Liver (tissue), 9 donors: ENCODE measurements around the gene WWC2. TPM values are rescaled to one million over a fixed set of nuclear protein-coding genes. Genes with fewer than 3 reads are reported as not detected.

Source experiments
- DNase-seq: peaks from one replicate; pipeline ENCODE4 v3.0.0-alpha.2; 2017; ENCODE audit warnings: low spot score
- H3K27ac ChIP-seq, 2 donors: one replicate each; pipeline ENCODE4 v1.7.0; 2013; ENCODE audit warnings: inconsistent platforms in 2 of 2, low read length in 2 of 2, control low read depth in 1 of 2, low read depth in 1 of 2, mild to moderate bottlenecking in 1 of 2
- H3K27me3 ChIP-seq, 4 donors: one replicate each; pipeline versions ENCODE4 v1.6.1 to v1.7.0; 2013; ENCODE audit warnings: low read length in 3 of 4, inconsistent platforms in 1 of 4, mild to moderate bottlenecking in 1 of 4, moderate library complexity in 1 of 4; ENCODE audit not compliant: control insufficient read depth in 4 of 4, insufficient read depth in 4 of 4
- H3K36me3 ChIP-seq, 4 donors: one replicate each; pipeline versions ENCODE4 v1.6.1 to v1.7.0; 2013; ENCODE audit warnings: low read length in 3 of 4, mild to moderate bottlenecking in 3 of 4, low read depth in 1 of 4, moderate library complexity in 1 of 4; ENCODE audit not compliant: control insufficient read depth in 4 of 4, insufficient read depth in 3 of 4
- H3K4me1 ChIP-seq, 4 donors: one replicate each; pipeline versions ENCODE4 v1.6.1 to v1.7.0; 2013; ENCODE audit warnings: low read length in 3 of 4, mild to moderate bottlenecking in 3 of 4, moderate library complexity in 1 of 4; ENCODE audit not compliant: control insufficient read depth in 4 of 4, insufficient read depth in 4 of 4
- H3K4me3 ChIP-seq, 3 donors: one replicate each; pipeline versions ENCODE4 v1.6.1 to v1.7.0; 2013; ENCODE audit warnings: low read length in 3 of 3, control low read depth in 1 of 3, low read depth in 1 of 3, mild to moderate bottlenecking in 1 of 3
- H3K9ac ChIP-seq, 2 donors: one replicate each; pipeline ENCODE4 v1.7.0; 2013; ENCODE audit warnings: low read length in 2 of 2, mild to moderate bottlenecking in 2 of 2, moderate library complexity in 2 of 2, control low read depth in 1 of 2, low read depth in 1 of 2
- H3K9me3 ChIP-seq, 4 donors: one replicate each; pipeline versions ENCODE4 v1.6.1 to v1.7.0; 2013; ENCODE audit warnings: low read length in 3 of 4; ENCODE audit not compliant: control insufficient read depth in 4 of 4
- CTCF ChIP-seq: fragments of 150-350 bp; IDR thresholded peaks from 2 replicates; pipeline ENCODE4 v1.5.1; 2017; ENCODE audit warnings: improper control_type of control experiment, low read depth, low read length; ENCODE audit not compliant: missing input control
- EGR1 ChIP-seq, 2 donors: IDR thresholded peaks; 2 replicates each; pipeline ENCODE4 v1.6.1; 2016 to 2018; ENCODE audit warnings: antibody characterized with exemption in 2 of 2, low read depth in 2 of 2
- FOXA2 ChIP-seq: IDR thresholded peaks from 2 replicates; pipeline ENCODE4 v1.6.1; 2016; ENCODE audit warnings: antibody characterized with exemption
- GABPA ChIP-seq, 2 donors: IDR thresholded peaks in 1 of 2; conservative IDR thresholded peaks in 1 of 2; 2 replicates each; pipeline ENCODE4 v1.6.1; 2016; ENCODE audit warnings: antibody characterized with exemption in 2 of 2, mild to moderate bottlenecking in 1 of 2, moderate library complexity in 1 of 2
- HNF4A ChIP-seq, 2 donors: conservative IDR thresholded peaks; 2 replicates each; pipeline ENCODE4 v1.6.1; 2016; ENCODE audit warnings: antibody characterized with exemption in 2 of 2, mild to moderate bottlenecking in 2 of 2
- HNF4G ChIP-seq: IDR thresholded peaks from 2 replicates; pipeline ENCODE4 v1.6.1; 2016; ENCODE audit warnings: antibody characterized with exemption
- JUND ChIP-seq, 2 donors: IDR thresholded peaks; 2 replicates each; pipeline ENCODE4 v1.6.1; 2016; ENCODE audit warnings: antibody characterized with exemption in 2 of 2
- NR2F2 ChIP-seq: IDR thresholded peaks from 2 replicates; pipeline ENCODE4 v1.6.1; 2016; ENCODE audit warnings: antibody characterized with exemption
- RXRA ChIP-seq, 2 donors: IDR thresholded peaks; 2 replicates each; pipeline ENCODE4 v1.6.1; 2017 to 2018; ENCODE audit warnings: antibody characterized with exemption in 2 of 2, mild to moderate bottlenecking in 1 of 2
- SP1 ChIP-seq: IDR thresholded peaks from 2 replicates; pipeline ENCODE4 v1.6.1; 2018; ENCODE audit warnings: antibody characterized with exemption, mild to moderate bottlenecking
- TAF1 ChIP-seq: conservative IDR thresholded peaks from 2 replicates; pipeline ENCODE4 v1.6.1; 2016; ENCODE audit warnings: antibody characterized with exemption, mild to moderate bottlenecking
- YY1 ChIP-seq: IDR thresholded peaks from 2 replicates; pipeline ENCODE4 v1.6.1; 2016; ENCODE audit warnings: antibody characterized with exemption, mild to moderate bottlenecking
- ZBTB33 ChIP-seq: IDR thresholded peaks from 2 replicates; pipeline ENCODE4 v1.6.1; 2016; ENCODE audit warnings: antibody characterized with exemption
- WGBS: extraction: QIAGEN DNeasy Blood & Tissue Kit; methylation state at CpG from one replicate; pipeline ENCODE4 v1.1.7; 2013; 5-methylcytosine and 5-hydroxymethylcytosine counted together
- polyA plus RNA-seq, 2 donors: library from polyadenylated mRNA; stranded (reverse) in 1 of 2; unstranded in 1 of 2; fragments of 200-250 nt in 1 of 2; fragments of >200 nt in 1 of 2; fragmentation: Nextera tagmentation in 1 of 2; extraction: Ambion mirVana in 1 of 2; gene quantifications; one replicate each; pipeline versions ENCODE4 v1.2.1 to v1.2.3, GENCODE V29; 2013 to 2015
- total RNA-seq, 2 donors: library from RNA; depleted of rRNA; stranded (reverse); fragments of >200 nt; gene quantifications; one replicate each; pipeline ENCODE4 v1.2.3, GENCODE V29; 2014
- TF ChIP-seq, protein P1 (sequence below): IDR thresholded peaks from 2 replicates; pipeline ENCODE4 v1.6.1; 2016; ENCODE audit warnings: antibody characterized with exemption, mild to moderate bottlenecking
- donor health status: healthy.
- donor health status: healthy.
- donor health status: healthy.
- donor health status: healthy.
- donor health status: healthy.

The WWC2 gene
- total and polyA plus RNA-seq, 4 donors = 8.6 to 60.1 (median 13.3) TPM

DNA sequence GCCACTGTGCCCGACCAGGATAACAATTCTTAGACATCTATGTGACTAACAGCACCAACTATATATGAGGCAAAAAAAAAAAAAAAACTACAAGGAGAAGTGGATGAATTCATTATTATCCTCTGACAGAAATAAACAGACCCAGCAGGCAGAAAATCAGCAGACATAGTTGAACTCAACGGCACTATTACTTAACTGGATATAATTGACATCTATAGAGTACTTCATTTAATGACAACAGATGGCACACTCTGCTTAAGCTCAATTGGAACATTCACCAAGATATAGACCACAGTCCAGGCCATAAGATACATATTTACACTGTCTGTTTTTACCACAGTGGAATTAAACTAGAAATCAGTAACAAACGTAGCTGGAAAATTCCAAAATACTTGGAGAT, 207.8 kb downstream of the WWC2 start:
- TF ChIP-seq HNF4A (conservative IDR thresholded peaks at IDR 0.05) (no peak), ZBTB33 (no peak), NR2F2 (no peak), JUND (IDR thresholded peaks at IDR 0.05) (no peak), RXRA (IDR thresholded peaks at IDR 0.05) (no peak)
- TF ChIP-seq, protein P1, sequence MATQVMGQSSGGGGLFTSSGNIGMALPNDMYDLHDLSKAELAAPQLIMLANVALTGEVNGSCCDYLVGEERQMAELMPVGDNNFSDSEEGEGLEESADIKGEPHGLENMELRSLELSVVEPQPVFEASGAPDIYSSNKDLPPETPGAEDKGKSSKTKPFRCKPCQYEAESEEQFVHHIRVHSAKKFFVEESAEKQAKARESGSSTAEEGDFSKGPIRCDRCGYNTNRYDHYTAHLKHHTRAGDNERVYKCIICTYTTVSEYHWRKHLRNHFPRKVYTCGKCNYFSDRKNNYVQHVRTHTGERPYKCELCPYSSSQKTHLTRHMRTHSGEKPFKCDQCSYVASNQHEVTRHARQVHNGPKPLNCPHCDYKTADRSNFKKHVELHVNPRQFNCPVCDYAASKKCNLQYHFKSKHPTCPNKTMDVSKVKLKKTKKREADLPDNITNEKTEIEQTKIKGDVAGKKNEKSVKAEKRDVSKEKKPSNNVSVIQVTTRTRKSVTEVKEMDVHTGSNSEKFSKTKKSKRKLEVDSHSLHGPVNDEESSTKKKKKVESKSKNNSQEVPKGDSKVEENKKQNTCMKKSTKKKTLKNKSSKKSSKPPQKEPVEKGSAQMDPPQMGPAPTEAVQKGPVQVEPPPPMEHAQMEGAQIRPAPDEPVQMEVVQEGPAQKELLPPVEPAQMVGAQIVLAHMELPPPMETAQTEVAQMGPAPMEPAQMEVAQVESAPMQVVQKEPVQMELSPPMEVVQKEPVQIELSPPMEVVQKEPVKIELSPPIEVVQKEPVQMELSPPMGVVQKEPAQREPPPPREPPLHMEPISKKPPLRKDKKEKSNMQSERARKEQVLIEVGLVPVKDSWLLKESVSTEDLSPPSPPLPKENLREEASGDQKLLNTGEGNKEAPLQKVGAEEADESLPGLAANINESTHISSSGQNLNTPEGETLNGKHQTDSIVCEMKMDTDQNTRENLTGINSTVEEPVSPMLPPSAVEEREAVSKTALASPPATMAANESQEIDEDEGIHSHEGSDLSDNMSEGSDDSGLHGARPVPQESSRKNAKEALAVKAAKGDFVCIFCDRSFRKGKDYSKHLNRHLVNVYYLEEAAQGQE = no peak
- H3K9ac ChIP-seq = no peak overlapping the region
- H3K9me3 ChIP-seq = no peaks in the 10 kb centered on the region
- no peaks in the 10 kb centered on the region for H3K4me1 ChIP-seq
- no peak overlapping the region for H3K27ac ChIP-seq
- no peaks in the 10 kb centered on the region for H3K27me3 ChIP-seq
- peaks cover 0 to 5% (median 3%) of the 10 kb centered on the region in 4 donors for H3K36me3 ChIP-seq
- no peak overlapping the region for H3K4me3 ChIP-seq
- no peak for DNase-seq
- 92% methylated on average over 3 of the region's 3 CpGs for WGBS

DNA sequence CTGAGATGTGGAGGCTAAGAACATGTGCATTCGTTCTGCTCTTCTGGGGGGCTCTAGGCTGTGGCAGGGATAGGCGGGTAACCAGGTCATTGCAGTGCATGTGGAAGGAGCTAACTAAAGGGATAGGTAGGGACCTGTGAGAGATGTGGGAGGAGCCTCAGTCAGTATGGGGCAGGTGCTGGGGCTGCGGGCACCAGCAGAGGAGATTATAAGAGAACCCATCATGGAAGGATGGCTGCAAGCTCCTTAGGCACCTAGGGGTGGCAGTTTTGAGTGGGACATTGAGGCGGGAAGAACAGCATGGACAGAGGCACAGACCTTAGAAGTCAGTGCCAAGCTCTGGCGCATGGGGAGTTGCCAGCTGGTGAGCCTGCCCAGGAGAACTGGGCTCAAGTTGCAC, 213.8 kb downstream of the WWC2 start:
- Histone ChIP-seq H3K36me3 (peaks cover 2 to 45% (median 26%) of the 10 kb centered on the region in 4 donors), H3K27ac (no peak overlapping the region), H3K9me3 (no peaks in the 10 kb centered on the region), H3K4me1 (no peaks in the 10 kb centered on the region), H3K9ac (no peak overlapping the region), H3K27me3 (no peaks in the 10 kb centered on the region), H3K4me3 (no peak overlapping the region)
- 93% methylated on average over 5 of the region's 5 CpGs for WGBS
- no peak for TF ChIP-seq GABPA (IDR thresholded peaks at IDR 0.05 in 1 of 2, conservative IDR thresholded peaks at IDR 0.05 in 1 of 2)
- no peak for TF ChIP-seq EGR1 (IDR thresholded peaks at IDR 0.05; ENCODE audit: low read depth in 2 of 2)
- no peak for TF ChIP-seq CTCF
- TF ChIP-seq FOXA2 = no peak
- TF ChIP-seq RXRA (IDR thresholded peaks at IDR 0.05) = no peak
- TF ChIP-seq, protein P1 = no peak
- no peak for TF ChIP-seq YY1
- TF ChIP-seq HNF4A (conservative IDR thresholded peaks at IDR 0.05) = no peak
- no peak for TF ChIP-seq HNF4G
- no peak for TF ChIP-seq SP1
- no peak for TF ChIP-seq NR2F2
- no peak for TF ChIP-seq TAF1
- no peak for DNase-seq
